B cell (primary cell): ENCODE results near the gene KLHDC7B. TPM values are rescaled to one million over a fixed set of nuclear protein-coding genes. Genes with fewer than 3 reads are reported as not detected.
A peak's percentile ranks its signal among the peaks of the same experiment; 100 is the strongest.

Experiments used
- ATAC-seq: fragments of 200-7000 bp; cut with Tn5 transposase; one replicate; pipeline ENCODE4 v1.10.0; 2021; ENCODE audit warnings: low read depth, mild to moderate bottlenecking, moderate number of reproducible peaks, moderate library complexity
- CTCF ChIA-PET: fragments of 350-600 bp; sonication (Branson Sonifier 250); formaldehyde crosslinking; loops from one replicate; lab custom pipeline; 2021; ENCODE audit warnings: antibody characterized with exemption, inconsistent platforms; lab: Charles Lee
- POLR2A ChIA-PET: fragments of 350-600 bp; sonication (Branson Sonifier 250); formaldehyde crosslinking; loops from one replicate; lab custom pipeline; 2021; ENCODE audit warnings: antibody characterized with exemption; lab: Charles Lee
- DNase-seq: peaks from one replicate; pipeline ENCODE4 v3.0.0; 2013
- H2AFZ ChIP-seq: 2 replicates; pipeline ENCODE4 v1.6.1; 2012; ENCODE audit warnings: mild to moderate bottlenecking, low read depth, low read length; ENCODE audit not compliant: insufficient read depth, poor library complexity, severe bottlenecking
- H3K27ac ChIP-seq, 2 donors: 1 replicate in 1 of 2; 2 replicates in 1 of 2; pipeline ENCODE4 v1.5.1; 2012 to 2013; ENCODE audit warnings: low read length in 2 of 2, mild to moderate bottlenecking in 2 of 2, moderate library complexity in 1 of 2
- H3K27me3 ChIP-seq, 4 experiments: fragments of 200-600 bp in 1 of 4; sonication (generic) in 1 of 4; replicated peaks in 1 of 4; 1 replicate in 2 of 4; 2 replicates in 2 of 4; pipeline versions ENCODE4 v1.6.1 to v1.7.0; 2013 to 2016; ENCODE audit warnings: low read length in 3 of 4, mild to moderate bottlenecking in 2 of 4, mixed read lengths in 1 of 4, moderate library complexity in 1 of 4; ENCODE audit not compliant: insufficient read depth in 4 of 4, control insufficient read depth in 3 of 4; ENCODE audit errors: control extremely low read depth in 1 of 4
- H3K36me3 ChIP-seq, 2 experiments: replicated peaks in 1 of 2; 1 replicate in 1 of 2; 2 replicates in 1 of 2; pipeline versions ENCODE4 v1.6.1 to v1.7.1; 2013; ENCODE audit warnings: low read length in 1 of 2; ENCODE audit not compliant: insufficient read depth in 2 of 2, control insufficient read depth in 1 of 2; ENCODE audit errors: control extremely low read depth in 1 of 2, extremely low read depth in 1 of 2
- H3K4me1 ChIP-seq, 2 donors: fragments of 200-600 bp in 1 of 2; sonication (generic) in 1 of 2; 1 replicate in 1 of 2; 2 replicates in 1 of 2; pipeline versions ENCODE4 v1.5.1 to v1.6.1; 2013 to 2017; ENCODE audit warnings: low read length in 2 of 2; ENCODE audit not compliant: control insufficient read depth in 2 of 2, insufficient read depth in 2 of 2
- H3K4me2 ChIP-seq: replicated peaks from 2 replicates; pipeline ENCODE3; 2012; ENCODE audit warnings: mild to moderate bottlenecking, low read depth, low read length; ENCODE audit not compliant: poor library complexity, severe bottlenecking
- H3K4me3 ChIP-seq, 5 experiments: fragments of 200-600 bp in 1 of 5; sonication (generic) in 1 of 5; 1 replicate in 3 of 5; 2 replicates in 2 of 5; pipeline versions ENCODE4 v1.5.1 to v1.7.0; 2011 to 2016; ENCODE audit warnings: low read length in 4 of 5, mild to moderate bottlenecking in 4 of 5, low read depth in 2 of 5, control low read depth in 1 of 5, moderate library complexity in 1 of 5; ENCODE audit not compliant: insufficient read depth in 1 of 5; ENCODE audit errors: control extremely low read depth in 1 of 5, extremely low read depth in 1 of 5
- H3K79me2 ChIP-seq: fragments of 200-600 bp; sonication (generic); one replicate; pipeline ENCODE4 v1.6.0; 2016; ENCODE audit warnings: low read length; ENCODE audit not compliant: control insufficient read depth, insufficient read depth
- H3K9ac ChIP-seq: fragments of 200-600 bp; sonication (generic); 2 replicates; pipeline ENCODE4 v1.6.1; 2017; ENCODE audit warnings: mild to moderate bottlenecking, low read length, moderate library complexity
- H3K9me3 ChIP-seq, 3 donors: one replicate each; pipeline versions ENCODE4 v1.6.1 to v1.7.1; 2013; ENCODE audit warnings: low read length in 2 of 3; ENCODE audit not compliant: control insufficient read depth in 2 of 3, insufficient read depth in 1 of 3; ENCODE audit errors: control extremely low read depth in 1 of 3
- H4K20me1 ChIP-seq: 2 replicates; pipeline ENCODE4 v1.6.0; 2012; ENCODE audit warnings: mild to moderate bottlenecking, low read length; ENCODE audit not compliant: insufficient read depth, control insufficient read depth, poor library complexity, severe bottlenecking
- H3K27ac Mint-ChIP-seq: one replicate; pipeline ENCODE4 v1.8.0; 2021; ENCODE audit warnings: mixed read lengths
- H3K27me3 Mint-ChIP-seq: one replicate; pipeline ENCODE4 v1.8.0; 2021; ENCODE audit warnings: mixed read lengths
- H3K4me1 Mint-ChIP-seq: one replicate; pipeline ENCODE4 v1.8.0; 2021; ENCODE audit warnings: mixed read lengths
- H3K4me3 Mint-ChIP-seq: one replicate; pipeline ENCODE4 v1.8.0; 2021; ENCODE audit warnings: mixed read lengths
- H3K9me3 Mint-ChIP-seq: one replicate; pipeline ENCODE4 v1.8.0; 2022; ENCODE audit warnings: mixed read lengths; ENCODE audit not compliant: insufficient read depth
- EZH2 ChIP-seq: IDR thresholded peaks from 2 replicates; pipeline ENCODE4 v1.6.1; 2012; ENCODE audit warnings: borderline replicate concordance, low read depth, mild to moderate bottlenecking, moderate library complexity, low read length; ENCODE audit not compliant: insufficient read depth, poor library complexity, severe bottlenecking
- whole genome bisulfite sequencing: methylation state at CpG from one replicate; pipeline ENCODE4 v1.1.5; 2013; ENCODE audit warnings: missing lambda C conversion rate; ENCODE audit not compliant: insufficient coverage; 5-methylcytosine and 5-hydroxymethylcytosine counted together
- intact Hi-C: fragments of 100-400 bp; cut with micrococcal nuclease; formaldehyde crosslinking; loops from one replicate; pipeline ENCODE4 v1.10.0; 2022
- polyA plus RNA-seq: library from polyadenylated mRNA; depleted of rRNA; stranded (reverse); fragments of >200 nt; gene quantifications from 2 replicates; pipeline ENCODE4 v1.2.3, GENCODE V29; 2012
- total RNA-seq, 2 donors: library from RNA; stranded (reverse); fragments of 120-200 nt in 1 of 2; gene quantifications; 1 replicate in 1 of 2; 2 replicates in 1 of 2; pipeline versions ENCODE4 v1.2.3 to v1.2.4, GENCODE V29; 2013 to 2022
- TF ChIP-seq, protein P1 (sequence below): fragments of 200-600 bp; IDR thresholded peaks from one replicate; pipeline ENCODE4 v1.8.0; 2022; ENCODE audit warnings: antibody characterized with exemption, mild to moderate bottlenecking

Gene KLHDC7B
- total and polyA plus RNA-seq, 2 donors (not counting 1 experiment from before 2014, with no cell fraction given), result 1.8 to 6.2 TPM

DNA sequence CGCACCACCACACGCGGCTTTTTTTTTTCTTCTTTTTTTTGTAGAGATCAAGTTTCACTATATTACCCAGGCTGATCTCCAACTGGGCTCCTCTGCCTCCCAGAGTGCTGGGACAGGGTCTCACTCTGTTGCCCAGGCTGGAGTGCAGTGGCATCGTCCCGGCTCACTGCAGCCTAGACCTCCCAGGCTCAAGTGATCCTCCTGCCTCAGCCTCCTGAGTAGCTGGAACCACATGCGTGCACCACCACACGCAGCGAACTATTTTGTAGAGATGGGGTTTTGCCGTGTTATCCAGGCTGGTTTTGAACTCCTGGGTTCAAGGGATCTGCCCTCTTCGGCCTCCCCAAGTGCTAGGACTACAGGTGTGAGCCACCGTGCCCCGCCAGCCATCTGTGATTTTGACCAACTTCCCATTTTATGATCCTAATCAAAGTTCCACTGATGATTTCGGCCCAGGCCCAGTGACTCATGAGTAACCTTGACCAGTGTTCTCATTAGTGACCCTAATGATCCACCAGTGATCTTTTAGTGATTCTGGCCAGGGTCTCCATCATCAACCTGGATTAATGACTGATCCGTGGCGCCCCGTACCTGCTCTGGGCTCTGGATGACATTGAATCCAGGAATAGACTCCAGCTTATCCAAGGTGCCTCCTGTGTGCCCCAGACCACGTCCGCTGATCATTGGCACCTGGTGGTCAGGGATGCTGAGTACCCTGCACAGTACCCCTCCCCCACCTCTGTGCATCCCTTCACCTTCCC lies 17.6 kb upstream of the KLHDC7B start:
- H3K4me1 ChIP-seq, result peaks cover 26 to 63% of the 10 kb centered on the region in 2 donors
- TF ChIP-seq, protein P1, sequence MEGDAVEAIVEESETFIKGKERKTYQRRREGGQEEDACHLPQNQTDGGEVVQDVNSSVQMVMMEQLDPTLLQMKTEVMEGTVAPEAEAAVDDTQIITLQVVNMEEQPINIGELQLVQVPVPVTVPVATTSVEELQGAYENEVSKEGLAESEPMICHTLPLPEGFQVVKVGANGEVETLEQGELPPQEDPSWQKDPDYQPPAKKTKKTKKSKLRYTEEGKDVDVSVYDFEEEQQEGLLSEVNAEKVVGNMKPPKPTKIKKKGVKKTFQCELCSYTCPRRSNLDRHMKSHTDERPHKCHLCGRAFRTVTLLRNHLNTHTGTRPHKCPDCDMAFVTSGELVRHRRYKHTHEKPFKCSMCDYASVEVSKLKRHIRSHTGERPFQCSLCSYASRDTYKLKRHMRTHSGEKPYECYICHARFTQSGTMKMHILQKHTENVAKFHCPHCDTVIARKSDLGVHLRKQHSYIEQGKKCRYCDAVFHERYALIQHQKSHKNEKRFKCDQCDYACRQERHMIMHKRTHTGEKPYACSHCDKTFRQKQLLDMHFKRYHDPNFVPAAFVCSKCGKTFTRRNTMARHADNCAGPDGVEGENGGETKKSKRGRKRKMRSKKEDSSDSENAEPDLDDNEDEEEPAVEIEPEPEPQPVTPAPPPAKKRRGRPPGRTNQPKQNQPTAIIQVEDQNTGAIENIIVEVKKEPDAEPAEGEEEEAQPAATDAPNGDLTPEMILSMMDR, result no peak
- TF ChIP-seq EZH2, result no peak
- H3K9me3 ChIP-seq, result peaks cover 0 to 9% (median 0%) of the 10 kb centered on the region in 3 donors
- H3K36me3 ChIP-seq, result peaks cover 0 to 7% of the 10 kb centered on the region in 2 experiments
- Mint-ChIP-seq H3K27me3 (no peaks in the 10 kb centered on the region), H3K27ac (peak overlapping the region; percentile 91), H3K9me3 (no peaks in the 10 kb centered on the region), H3K4me3 (peak overlapping the region; percentile 86), H3K4me1 (peaks cover 41% of the 10 kb centered on the region)
- intact Hi-C loops, result loop anchor here (2.0 to 5.0 kb wide), 2 partner anchors 17 to 56 kb away; partner anchors contain the start of gene KLHDC7B
- DNase-seq (peak; percentile 42), ATAC-seq (no peak)
- 94% methylated on average over 13 of the region's 18 CpGs for WGBS
- H2AFZ ChIP-seq, result no peak overlapping the region
- H3K4me2 ChIP-seq, result peak overlapping the region; percentile 84
- H4K20me1 ChIP-seq, result peaks cover 20% of the 10 kb centered on the region
- no peaks in the 10 kb centered on the region for H3K27me3 ChIP-seq
- no peak overlapping the region for H3K9ac ChIP-seq
- POLR2A ChIA-PET, result interaction anchor here (0.6 to 5.4 kb wide), 8 partner anchors 13 to 93 kb away, joined by 3 to 104 read pairs (median 12); partner anchors contain the start of genes KLHDC7B, LMF2, NCAPH2 and SYCE3
- CTCF ChIA-PET, result interaction anchor here (1.0 to 5.5 kb wide), 8 partner anchors 11 to 93 kb away, joined by 3 to 81 read pairs (median 12); partner anchors contain the start of genes KLHDC7B and SYCE3
- H3K27ac ChIP-seq, result peak overlapping the region; percentile 81 to 99
- H3K79me2 ChIP-seq, result peaks cover 31% of the 10 kb centered on the region
- no peak overlapping the region for H3K4me3 ChIP-seq
